Activated naive CD8-positive, alpha-beta T cell treated with anti-CD3 and anti-CD28 coated beads, Interleukin-2, amount 10 ng/mL, durations not matched to agents 7 days and 5 days (primary cell): ENCODE results near the gene HPCAL1. TPM values are rescaled to one million over a fixed set of nuclear protein-coding genes. Genes with fewer than 3 reads are reported as not detected.

Experiments
- ATAC-seq: fragments of 150-1000 bp; cut with Tn5 transposase; one replicate; pipeline ENCODE4 v1.10.0; 2021; ENCODE audit warnings: low read depth, moderate library complexity
- POLR2A ChIA-PET: fragments of 350-600 bp; sonication (Branson Sonifier 250); formaldehyde crosslinking; loops from one replicate; lab custom pipeline; 2021; ENCODE audit warnings: antibody characterized with exemption; lab: Charles Lee
- DNase-seq: peaks from one replicate; pipeline ENCODE4 v3.0.0; 2021
- H3K27ac Mint-ChIP-seq: one replicate; pipeline ENCODE4 v1.8.0; 2022; ENCODE audit warnings: mild to moderate bottlenecking, mixed read lengths
- H3K27me3 Mint-ChIP-seq: one replicate; pipeline ENCODE4 v1.8.0; 2022; ENCODE audit warnings: mild to moderate bottlenecking, moderate library complexity, mixed read lengths
- H3K36me3 Mint-ChIP-seq: one replicate; pipeline ENCODE4 v1.8.0; 2021; ENCODE audit warnings: mild to moderate bottlenecking, mixed read lengths
- H3K4me1 Mint-ChIP-seq: one replicate; pipeline ENCODE4 v1.8.0; 2021; ENCODE audit warnings: mixed read lengths
- H3K4me3 Mint-ChIP-seq: one replicate; pipeline ENCODE4 v1.8.0; 2022; ENCODE audit warnings: mild to moderate bottlenecking, moderate library complexity, mixed read lengths
- H3K9me3 Mint-ChIP-seq: one replicate; pipeline ENCODE4 v1.8.0; 2021; ENCODE audit warnings: mixed read lengths
- total RNA-seq, 2 experiments: library from RNA; stranded (reverse); gene quantifications; one replicate each; pipeline ENCODE4 v1.2.3, GENCODE V29; 2021

The HPCAL1 gene
- total RNA-seq, 2 experiments from 2014 or later = 75.8 to 77.1 TPM

DNA sequence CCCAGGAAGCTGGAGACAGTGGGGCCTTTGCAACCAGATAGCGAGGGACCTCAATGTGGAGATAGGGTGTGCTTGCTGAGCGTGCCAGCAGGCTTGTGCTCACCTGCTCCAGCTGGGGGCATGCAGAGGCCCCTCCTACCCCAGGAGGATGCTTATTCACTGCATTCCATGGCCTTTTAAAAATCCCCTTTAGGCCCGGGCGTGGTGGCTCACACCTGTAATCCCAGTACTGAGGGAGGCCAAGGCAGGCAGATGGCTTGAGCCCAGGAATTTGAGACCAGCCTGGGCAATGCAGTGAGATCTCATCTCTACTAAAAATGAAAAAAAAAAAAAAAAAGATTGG lies 90.9 kb downstream of the HPCAL1 start:
- H3K4me1 Mint-ChIP-seq = peaks cover 18% of the 10 kb centered on the region
- H3K4me3 Mint-ChIP-seq = no peak overlapping the region
- ATAC-seq (no peak), DNase-seq (no peak)
- H3K9me3 Mint-ChIP-seq = no peaks in the 10 kb centered on the region
- POLR2A ChIA-PET = no interaction called here
- no peak overlapping the region for H3K27ac Mint-ChIP-seq
- H3K27me3 Mint-ChIP-seq = no peaks in the 10 kb centered on the region
- H3K36me3 Mint-ChIP-seq = peaks cover 2% of the 10 kb centered on the region

DNA sequence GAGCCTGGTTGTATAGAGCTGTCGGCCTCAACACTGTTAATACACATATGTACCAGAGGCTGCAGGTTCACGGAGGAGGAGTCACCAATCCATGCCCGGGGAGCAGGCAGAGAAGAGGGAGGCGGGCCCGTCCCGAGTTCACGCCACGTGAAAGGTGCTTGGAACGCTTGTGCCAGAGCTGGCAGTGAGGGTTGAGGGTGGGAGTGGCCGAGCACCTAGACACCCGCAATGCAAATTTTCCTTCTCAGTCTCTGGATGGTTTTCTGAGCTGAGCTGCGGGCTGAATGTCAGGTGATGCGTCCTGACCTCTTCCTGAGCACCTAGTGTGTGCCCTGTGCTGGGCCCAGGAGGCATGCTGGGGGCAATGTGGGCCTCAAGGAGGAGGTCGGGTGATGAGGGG lies 93.2 kb downstream of the HPCAL1 start:
- DNase-seq = no peak
- POLR2A ChIA-PET = no interaction called here
- H3K36me3 Mint-ChIP-seq = peaks cover 13% of the 10 kb centered on the region
- H3K4me1 Mint-ChIP-seq = peaks cover 25% of the 10 kb centered on the region
- peaks cover 2% of the 10 kb centered on the region for H3K27me3 Mint-ChIP-seq
- ATAC-seq = no peak
- H3K27ac Mint-ChIP-seq = no peak overlapping the region
- peaks cover 2% of the 10 kb centered on the region for H3K9me3 Mint-ChIP-seq
- H3K4me3 Mint-ChIP-seq = no peak overlapping the region

DNA sequence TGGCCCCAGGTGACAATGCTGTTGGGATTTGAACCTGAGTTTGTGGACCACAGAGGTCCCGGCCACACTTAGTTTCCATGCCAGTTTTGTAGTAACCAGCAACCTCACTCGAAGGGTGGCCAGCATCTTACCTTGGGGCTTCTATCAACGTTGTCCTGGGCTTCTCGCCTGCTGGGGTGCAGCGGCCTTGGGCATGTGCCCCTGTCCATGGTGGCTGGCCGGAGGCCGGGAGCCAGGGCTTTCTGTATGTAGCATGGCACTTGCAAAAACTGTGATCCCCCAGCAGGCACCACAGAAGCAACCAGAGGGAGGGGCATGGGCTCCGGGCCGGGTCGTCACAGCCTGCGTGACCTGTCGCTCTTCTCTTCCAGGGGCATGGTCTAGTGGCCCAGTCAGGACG lies 93.8 kb downstream of the HPCAL1 start:
- no peak overlapping the region for H3K4me3 Mint-ChIP-seq
- H3K4me1 Mint-ChIP-seq = peaks cover 27% of the 10 kb centered on the region
- no peak for ATAC-seq
- peaks cover 2% of the 10 kb centered on the region for H3K9me3 Mint-ChIP-seq
- POLR2A ChIA-PET = no interaction called here
- no peak for DNase-seq
- peaks cover 17% of the 10 kb centered on the region for H3K36me3 Mint-ChIP-seq
- no peak overlapping the region for H3K27ac Mint-ChIP-seq
- peaks cover 2% of the 10 kb centered on the region for H3K27me3 Mint-ChIP-seq

DNA sequence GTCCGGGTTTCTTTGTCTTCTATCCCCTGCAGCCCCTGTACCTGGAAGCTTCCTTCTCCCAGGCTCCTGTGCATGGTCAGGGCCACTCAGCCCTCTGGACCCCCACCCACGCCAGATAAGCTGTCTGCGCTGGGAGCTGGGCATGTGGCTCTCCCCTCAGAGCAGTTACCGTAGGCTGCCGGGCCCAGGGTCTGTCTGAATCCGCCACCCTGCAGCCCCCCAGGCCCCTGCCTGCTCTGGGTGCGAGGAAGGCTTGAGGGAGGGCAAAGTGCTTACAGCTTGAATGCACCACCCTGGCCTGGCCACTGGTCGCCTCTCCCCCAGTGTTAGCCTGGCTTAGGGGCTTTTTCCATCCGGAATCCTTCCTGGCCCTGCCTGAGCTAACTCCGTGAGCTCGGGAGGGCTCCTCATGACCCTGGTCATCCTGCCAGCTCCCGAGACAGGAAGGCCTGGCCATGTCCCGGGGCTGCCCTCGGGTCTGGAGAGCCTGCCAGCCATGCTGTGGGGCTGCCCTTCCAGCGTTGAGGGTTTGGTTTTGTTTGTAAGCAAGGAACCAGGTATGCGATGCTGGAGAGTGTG lies 94.7 kb downstream of the HPCAL1 start:
- Mint-ChIP-seq H3K27me3 (peaks cover 2% of the 10 kb centered on the region), H3K4me1 (peaks cover 28% of the 10 kb centered on the region), H3K9me3 (peaks cover 2% of the 10 kb centered on the region), H3K27ac (no peak overlapping the region), H3K4me3 (no peak overlapping the region), H3K36me3 (peaks cover 16% of the 10 kb centered on the region)
- POLR2A ChIA-PET = interaction anchor here (1.2 kb wide), 1 partner anchor 15 kb away, joined by 3 read pairs; no protein-coding TSS in a partner anchor
- no peak for ATAC-seq
- no peak for DNase-seq

DNA sequence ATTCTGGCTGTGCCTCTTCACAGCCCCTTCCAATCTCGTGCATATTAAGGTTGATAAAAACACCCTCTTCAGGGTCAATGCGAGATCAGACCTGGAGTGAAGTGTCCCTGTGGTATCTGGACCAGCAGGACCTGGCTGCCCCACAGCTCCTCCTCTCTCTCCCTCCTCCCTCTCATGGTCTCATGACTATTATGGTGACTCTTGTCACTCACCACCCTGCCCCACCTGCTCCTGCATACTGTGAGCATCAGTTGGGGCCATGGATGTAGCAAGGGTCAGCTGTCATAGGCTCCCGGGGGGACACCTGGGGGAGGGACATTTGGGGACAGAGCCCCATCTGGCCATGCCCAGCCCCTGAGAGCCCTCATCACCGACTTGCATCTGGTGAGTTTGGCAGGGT lies 95.2 kb downstream of the HPCAL1 start:
- H3K4me1 Mint-ChIP-seq = peaks cover 27% of the 10 kb centered on the region
- DNase-seq = no peak
- no peak for ATAC-seq
- peaks cover 2% of the 10 kb centered on the region for H3K27me3 Mint-ChIP-seq
- peaks cover 15% of the 10 kb centered on the region for H3K36me3 Mint-ChIP-seq
- no peak overlapping the region for H3K27ac Mint-ChIP-seq
- POLR2A ChIA-PET = interaction anchor here (1.2 kb wide), 1 partner anchor 15 kb away, joined by 3 read pairs; no protein-coding TSS in a partner anchor
- H3K4me3 Mint-ChIP-seq = no peak overlapping the region
- H3K9me3 Mint-ChIP-seq = peaks cover 2% of the 10 kb centered on the region

DNA sequence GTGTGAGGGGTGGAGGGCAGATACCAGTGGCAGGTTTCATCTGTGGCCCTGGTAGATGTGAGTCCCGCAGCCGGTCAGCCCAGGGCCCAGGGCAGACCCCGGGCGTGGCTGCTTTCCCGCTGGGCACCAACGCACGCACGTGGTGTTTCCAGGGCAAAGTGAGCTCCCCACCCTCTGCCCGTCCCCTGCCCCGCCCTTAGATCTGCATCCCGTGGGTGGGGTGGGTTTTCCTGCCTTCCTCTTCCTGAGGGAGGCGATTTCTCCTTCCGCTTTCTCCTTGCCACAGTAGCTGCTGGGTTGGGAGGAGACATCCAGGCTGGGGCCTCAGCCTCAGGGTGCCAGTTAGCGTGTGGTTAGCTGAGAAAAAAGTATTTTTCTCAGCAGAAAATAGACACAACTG lies 95.8 kb downstream of the HPCAL1 start:
- Mint-ChIP-seq H3K4me1 (peaks cover 27% of the 10 kb centered on the region), H3K4me3 (no peak overlapping the region), H3K36me3 (peaks cover 15% of the 10 kb centered on the region), H3K27ac (no peak overlapping the region), H3K9me3 (peaks cover 2% of the 10 kb centered on the region), H3K27me3 (peaks cover 2% of the 10 kb centered on the region)
- POLR2A ChIA-PET = no interaction called here
- DNase-seq = no peak
- peak; percentile 18 for ATAC-seq

DNA sequence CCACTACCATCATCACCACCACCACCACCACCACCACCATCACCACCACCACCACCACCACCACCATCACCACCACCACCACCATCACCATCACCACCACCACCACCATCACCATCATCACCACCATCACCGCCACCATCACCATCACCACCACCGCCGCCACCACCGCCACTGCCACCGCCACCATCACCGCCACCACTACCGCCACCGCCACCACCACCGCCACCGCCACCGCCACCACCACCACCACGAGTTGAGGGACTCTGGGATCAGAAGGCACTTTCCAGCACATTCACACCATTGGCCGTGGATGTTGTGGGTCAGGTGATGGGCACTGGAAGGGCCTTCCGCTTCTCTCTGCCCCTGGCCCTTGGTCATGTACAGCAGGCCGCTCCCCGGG lies 96.7 kb downstream of the HPCAL1 start:
- Mint-ChIP-seq H3K4me1 (peaks cover 24% of the 10 kb centered on the region), H3K27ac (peak overlapping the region; percentile 80)
- POLR2A ChIA-PET = no interaction called here

DNA sequence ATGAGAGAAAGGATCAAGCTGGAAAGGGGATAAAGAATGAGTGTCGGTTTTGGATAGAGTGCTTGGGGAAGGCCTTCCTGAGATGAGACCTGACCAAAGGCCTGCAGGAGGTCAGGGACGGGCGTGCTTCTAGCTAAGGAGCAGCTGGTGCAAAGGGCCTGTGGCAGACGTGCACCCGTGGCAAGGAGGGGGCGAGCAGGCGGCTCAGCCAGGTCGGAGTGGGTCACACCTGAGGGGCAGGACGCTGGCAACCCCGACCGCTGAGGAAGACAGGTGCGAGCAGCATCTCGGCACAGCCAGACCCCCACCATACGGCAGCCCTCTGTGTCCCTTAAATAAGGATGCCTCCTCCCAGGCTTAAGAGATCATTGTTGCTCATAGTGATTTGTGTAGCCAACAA lies 97.3 kb downstream of the HPCAL1 start:
- peaks cover 15% of the 10 kb centered on the region for H3K36me3 Mint-ChIP-seq
- POLR2A ChIA-PET = no interaction called here

More for the DNA sequence above, 96.7 kb downstream of the HPCAL1 start:
- Mint-ChIP-seq H3K27me3 (peaks cover 2% of the 10 kb centered on the region), H3K4me3 (peak overlapping the region; percentile 50), H3K9me3 (peaks cover 2% of the 10 kb centered on the region), H3K36me3 (peaks cover 15% of the 10 kb centered on the region)
- ATAC-seq (no peak), DNase-seq (no peak)

DNA sequence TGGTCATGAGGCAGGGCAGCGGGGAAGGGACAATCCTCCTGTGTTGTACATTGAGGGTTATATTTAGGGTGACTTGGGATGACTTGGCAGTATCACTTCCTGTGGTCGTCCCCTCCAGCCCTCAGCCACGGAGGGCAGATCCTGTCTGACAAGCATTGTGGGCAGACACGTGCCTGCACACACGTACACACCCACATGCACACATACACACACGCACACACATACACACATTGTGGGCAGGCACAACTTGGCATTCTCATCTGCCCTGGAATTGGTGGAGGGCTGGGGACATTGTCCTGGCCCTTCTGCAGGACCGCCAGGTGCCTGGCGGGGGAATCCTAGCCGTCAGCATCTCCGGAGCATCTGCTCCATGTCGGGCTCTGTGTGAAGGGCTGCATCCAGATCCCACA lies 97.9 kb downstream of the HPCAL1 start:
- ATAC-seq = peak; percentile 29
- peaks cover 2% of the 10 kb centered on the region for H3K9me3 Mint-ChIP-seq
- H3K4me3 Mint-ChIP-seq = no peak overlapping the region
- DNase-seq = no peak
- peaks cover 2% of the 10 kb centered on the region for H3K27me3 Mint-ChIP-seq
- POLR2A ChIA-PET = no interaction called here
- H3K27ac Mint-ChIP-seq = peak overlapping the region; percentile 58
- peaks cover 15% of the 10 kb centered on the region for H3K36me3 Mint-ChIP-seq
- H3K4me1 Mint-ChIP-seq = peaks cover 22% of the 10 kb centered on the region

More for the DNA sequence above, 97.3 kb downstream of the HPCAL1 start:
- Mint-ChIP-seq H3K27me3 (peaks cover 2% of the 10 kb centered on the region), H3K27ac (peak overlapping the region; percentile 80), H3K9me3 (peaks cover 2% of the 10 kb centered on the region), H3K4me1 (peaks cover 22% of the 10 kb centered on the region), H3K4me3 (peak overlapping the region; percentile 50)
- no peak for ATAC-seq
- DNase-seq = no peak

DNA sequence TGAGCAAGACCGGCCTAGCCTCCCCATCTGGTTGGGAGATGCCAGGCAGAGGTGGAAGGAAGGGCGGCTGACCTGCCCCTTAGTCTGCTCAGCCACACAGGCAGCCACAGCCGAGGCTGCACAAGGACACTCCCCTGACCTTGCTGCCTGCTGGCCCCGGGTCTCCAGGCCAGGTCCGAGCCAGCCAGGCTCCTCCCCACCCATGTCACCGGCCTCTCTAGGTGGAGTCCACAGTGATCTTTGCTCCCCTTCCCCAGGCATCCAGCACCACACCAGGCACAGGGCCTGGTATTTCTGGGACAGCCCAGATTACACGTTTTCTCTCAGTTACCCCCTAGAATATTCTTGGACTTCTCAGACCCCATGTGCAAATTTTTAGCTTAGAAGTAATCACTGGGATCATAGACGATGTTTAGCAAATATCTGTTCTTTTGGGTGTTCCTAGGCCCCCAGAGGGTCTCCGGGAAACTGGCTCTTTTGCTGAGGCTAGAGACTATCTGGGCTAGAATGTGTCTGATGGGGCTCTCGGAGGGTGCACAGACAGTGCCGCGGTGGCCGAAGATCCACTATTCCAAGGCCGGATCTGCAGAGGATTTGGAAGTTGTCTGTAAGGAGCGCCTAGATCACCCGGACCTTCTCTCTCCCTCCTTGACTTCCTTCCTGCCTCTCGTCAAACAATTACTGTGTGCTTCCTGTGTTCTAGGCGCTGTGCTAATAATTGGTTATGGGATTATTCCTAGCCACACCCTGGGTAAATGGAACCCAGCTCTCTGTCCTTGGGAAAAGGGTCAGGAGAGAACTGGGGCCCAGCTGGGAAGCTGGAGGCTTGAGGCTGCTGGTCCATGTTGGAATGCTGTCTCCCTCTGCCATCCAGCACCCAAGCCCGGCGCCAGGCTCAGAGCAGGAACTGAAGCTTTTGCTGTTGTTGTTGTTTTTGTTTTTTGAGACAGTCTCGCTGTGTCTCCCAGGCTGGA lies 98.6 kb downstream of the HPCAL1 start:
- H3K4me3 Mint-ChIP-seq = no peak overlapping the region
- H3K4me1 Mint-ChIP-seq = peaks cover 19% of the 10 kb centered on the region
- peaks cover 15% of the 10 kb centered on the region for H3K36me3 Mint-ChIP-seq
- peaks cover 2% of the 10 kb centered on the region for H3K9me3 Mint-ChIP-seq
- peaks cover 2% of the 10 kb centered on the region for H3K27me3 Mint-ChIP-seq
- peak overlapping the region; percentile 56 for H3K27ac Mint-ChIP-seq
- DNase-seq = no peak
- no peak for ATAC-seq
- POLR2A ChIA-PET = no interaction called here

DNA sequence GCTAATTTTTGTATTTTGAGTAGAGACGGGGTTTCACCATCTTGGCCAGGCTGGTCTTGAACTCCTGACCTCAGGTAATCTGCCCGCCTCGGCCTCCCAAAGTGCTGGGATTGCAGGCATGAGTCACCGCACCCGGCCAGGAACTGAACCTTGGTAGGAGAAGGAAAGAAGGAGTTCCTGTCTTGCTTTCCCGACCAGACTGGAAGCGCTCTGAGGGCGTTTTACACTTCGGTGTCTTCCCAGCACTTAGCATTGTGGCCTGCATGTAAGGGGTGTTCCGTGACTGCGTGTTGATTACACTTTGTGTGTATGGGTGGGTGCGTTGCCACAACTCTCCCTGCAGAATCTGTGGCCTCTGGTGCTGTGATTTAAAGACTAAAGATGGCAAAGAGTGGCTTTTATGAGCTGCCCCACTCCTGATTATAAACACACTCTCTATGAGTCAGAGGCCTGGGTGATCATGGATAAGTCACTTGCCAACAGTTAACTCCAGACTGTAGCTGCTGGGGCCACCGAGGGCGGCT lies 99.4 kb downstream of the HPCAL1 start:
- H3K4me1 Mint-ChIP-seq = peaks cover 27% of the 10 kb centered on the region
- H3K27ac Mint-ChIP-seq = no peak overlapping the region
- DNase-seq = no peak
- H3K36me3 Mint-ChIP-seq = peaks cover 15% of the 10 kb centered on the region
- POLR2A ChIA-PET = no interaction called here
- peaks cover 2% of the 10 kb centered on the region for H3K9me3 Mint-ChIP-seq
- peaks cover 2% of the 10 kb centered on the region for H3K27me3 Mint-ChIP-seq
- H3K4me3 Mint-ChIP-seq = no peak overlapping the region
- ATAC-seq = no peak

DNA sequence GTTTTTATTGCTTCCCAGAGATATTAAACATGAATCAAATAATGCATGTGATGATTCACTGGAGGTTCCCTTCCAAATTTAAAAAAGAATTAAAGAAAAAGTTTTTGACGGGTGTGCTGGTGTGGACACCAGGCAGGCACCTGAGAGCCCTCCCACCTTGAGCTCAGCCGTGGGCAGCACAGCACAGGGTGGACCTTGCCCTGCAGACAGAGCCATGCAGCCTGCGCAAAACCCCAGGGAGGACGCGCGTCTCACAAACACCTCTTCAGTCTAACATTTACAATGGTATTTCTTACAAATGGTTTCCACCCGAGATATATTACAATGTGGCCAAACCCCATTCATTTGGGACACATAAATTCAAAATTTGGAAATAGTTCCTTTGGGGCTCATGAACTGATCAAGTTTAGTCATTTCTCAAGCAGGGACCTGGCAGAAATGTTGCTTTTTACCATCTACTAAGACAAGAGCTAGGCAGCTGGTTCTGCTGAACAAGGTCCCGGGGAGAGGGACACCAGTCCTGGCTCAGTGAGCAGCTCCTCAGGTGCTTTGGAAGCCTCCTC lies 100.0 kb downstream of the HPCAL1 start:
- no peak overlapping the region for H3K4me3 Mint-ChIP-seq
- H3K27ac Mint-ChIP-seq = no peak overlapping the region
- ATAC-seq (no peak), DNase-seq (no peak)
- peaks cover 2% of the 10 kb centered on the region for H3K9me3 Mint-ChIP-seq
- peaks cover 2% of the 10 kb centered on the region for H3K27me3 Mint-ChIP-seq
- POLR2A ChIA-PET = no interaction called here
- H3K36me3 Mint-ChIP-seq = peaks cover 15% of the 10 kb centered on the region
- peaks cover 33% of the 10 kb centered on the region for H3K4me1 Mint-ChIP-seq
